ENCODE data around the gene FGF1.
A peak's percentile ranks its signal among the peaks of the same experiment; 100 is the strongest.

FGF1 gene

DNA sequence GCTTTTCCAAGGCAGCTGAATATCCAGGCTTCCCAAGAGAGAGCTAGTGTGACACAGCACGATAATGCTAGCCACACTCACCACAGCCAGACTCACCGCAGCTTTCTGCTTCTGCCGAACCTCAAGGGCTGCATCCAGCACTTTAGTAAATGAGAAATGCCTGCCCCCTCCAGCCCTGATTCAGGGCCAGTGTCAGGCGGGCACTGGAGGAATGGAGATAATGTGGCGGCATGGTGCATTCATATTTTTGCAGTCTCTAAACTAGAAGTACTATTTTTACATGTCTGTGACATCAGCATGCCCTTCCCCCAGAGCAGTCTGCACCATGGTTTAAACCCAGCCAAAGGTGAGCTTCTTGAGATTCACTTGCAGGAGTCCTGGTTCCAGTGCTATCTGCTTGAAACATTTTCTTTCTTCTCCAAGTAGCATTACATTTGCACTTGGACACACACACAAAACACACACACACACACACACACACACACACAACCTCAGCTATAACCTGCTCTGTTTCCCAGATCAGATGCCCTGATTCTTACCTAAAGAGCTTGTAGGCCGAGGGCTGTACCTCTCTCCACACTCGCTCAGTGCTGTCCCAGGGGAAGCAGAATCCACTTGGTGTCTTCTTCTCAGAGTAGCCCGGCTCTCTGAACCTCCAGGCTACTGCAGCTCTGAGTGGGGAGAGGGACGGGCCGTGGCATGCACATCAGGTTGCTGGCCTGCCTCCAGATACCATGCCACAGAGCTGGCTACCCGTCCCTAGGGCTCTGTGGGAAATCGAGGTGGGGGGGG lies at the start of gene FGF1:
Gene FGF1, minus strand, starts transcription at position 673 of the 792 bp plus-strand sequence. CDS start 71,963 bp downstream, outside the sequence.
- Histone ChIP-seq H3K27me3 (no peaks in the 10 kb centered on the region), H3K9me3 (replicated peaks in 1 of 11) (no peaks in the 10 kb centered on the region), H4K20me1 (no peaks in the 10 kb centered on the region), H3K4me2 (peak within 1 kb of the TSS in 8 of 11 experiments; percentile 4 to 32 (median 18); a peak in 4 of 22 replicates), H3K27ac (no peak within 1 kb of the TSS), H3K4me3 (no peak within 1 kb of the TSS), H3K9ac (no peak within 1 kb of the TSS), H3K4me1 (peaks cover 0 to 11% (median 0%) of the 10 kb centered on the region in 10 experiments; a peak in 6 of 20 replicates), H3K36me3 (no peaks in the 10 kb centered on the region)
- no peak for TF ChIP-seq Cebpa-rat (IDR thresholded peaks at IDR 0.05)

- no peaks in the 10 kb centered on the region for H3K36me3 ChIP-seq
- no peaks in the 10 kb centered on the region for H4K20me1 ChIP-seq
- peak overlapping the region in 7 of 11 experiments; percentile 54 to 85 (median 76); a peak in 13 of 22 replicates for H3K4me2 ChIP-seq
- H3K27ac ChIP-seq, result peak overlapping the region in 8 of 11 experiments; percentile 38 to 79 (median 71); a peak in 14 of 22 replicates
- no peak for TF ChIP-seq Cebpa-rat (IDR thresholded peaks at IDR 0.05)
- no peak overlapping the region for H3K4me3 ChIP-seq
- H3K4me1 ChIP-seq, result peaks cover 9 to 53% (median 41%) of the 10 kb centered on the region in 10 experiments; a peak in 19 of 20 replicates
- H3K9ac ChIP-seq, result peak overlapping the region in 1 of 11 experiments; percentile 10; a peak in 1 of 22 replicates
- no peaks in the 10 kb centered on the region for H3K27me3 ChIP-seq
- H3K9me3 ChIP-seq (replicated peaks in 1 of 11), result peaks cover 0 to 11% (median 0%) of the 10 kb centered on the region in 11 experiments; a peak in 6 of 22 replicates
Observed at GRCh38 chr5:142727735-142728047, 41.8 kb upstream of the FGF1 start.

GRCh38 chr5:142726188-142726731 lies 40.4 kb upstream of the FGF1 start:
- Histone ChIP-seq H3K9ac (peak overlapping the region in 7 of 11 experiments; percentile 4 to 57 (median 45); a peak in 9 of 22 replicates), H3K9me3 (replicated peaks in 1 of 11) (peaks cover 0 to 11% (median 0%) of the 10 kb centered on the region in 11 experiments; a peak in 6 of 22 replicates), H3K27me3 (no peaks in the 10 kb centered on the region), H3K4me1 (peaks cover 9 to 53% (median 41%) of the 10 kb centered on the region in 10 experiments; a peak in 19 of 20 replicates), H3K36me3 (no peaks in the 10 kb centered on the region), H3K4me2 (peak overlapping the region in 10 of 11 experiments; percentile 1 to 85 (median 62); a peak in 19 of 22 replicates), H4K20me1 (no peaks in the 10 kb centered on the region), H3K4me3 (peak overlapping the region in 1 of 10 experiments; percentile 21; a peak in 1 of 20 replicates), H3K27ac (peak overlapping the region; percentile 36 to 79 (median 67); a peak in 19 of 22 replicates)
- peak in 1 of 11 experiments; percentile 47; a peak in 1 of 22 replicates for TF ChIP-seq Cebpa-rat (IDR thresholded peaks at IDR 0.05)

GRCh38 chr5:142725231-142726187 lies 39.6 kb upstream of the FGF1 start:
- Histone ChIP-seq H3K36me3 (no peaks in the 10 kb centered on the region), H3K27ac (peak overlapping the region; percentile 31 to 79 (median 67); a peak in 20 of 22 replicates), H3K9ac (peak overlapping the region in 4 of 11 experiments; percentile 13 to 57 (median 50); a peak in 5 of 22 replicates), H4K20me1 (no peaks in the 10 kb centered on the region), H3K27me3 (no peaks in the 10 kb centered on the region), H3K9me3 (replicated peaks in 1 of 11) (peaks cover 0 to 11% (median 0%) of the 10 kb centered on the region in 11 experiments; a peak in 6 of 22 replicates), H3K4me1 (peaks cover 9 to 53% (median 41%) of the 10 kb centered on the region in 10 experiments; a peak in 19 of 20 replicates), H3K4me2 (peak overlapping the region; percentile 44 to 85 (median 62)), H3K4me3 (peak overlapping the region in 1 of 10 experiments; percentile 21; a peak in 1 of 20 replicates)
- TF ChIP-seq Cebpa-rat (IDR thresholded peaks at IDR 0.05), result peak in 1 of 11 experiments; percentile 18; a peak in 1 of 22 replicates

DNA sequence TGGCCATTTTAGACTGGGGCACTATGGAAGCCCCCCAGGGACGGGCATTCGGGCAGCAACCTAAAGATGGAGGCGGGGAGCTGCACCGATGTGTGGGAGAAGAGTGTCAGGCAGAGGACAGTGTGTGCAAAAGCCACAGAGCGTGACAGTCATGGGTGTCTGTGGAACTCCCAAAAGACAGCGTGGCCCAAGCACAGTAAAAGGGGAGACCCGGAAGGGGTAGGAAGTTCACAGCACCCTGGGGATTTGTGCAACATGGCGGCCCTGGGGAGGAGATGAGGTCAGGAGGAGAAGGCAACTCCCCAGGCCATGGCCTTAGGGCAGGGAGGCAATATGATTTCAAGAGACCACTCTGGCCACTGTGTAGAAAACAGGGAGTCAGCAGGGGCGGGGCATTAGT lies 38.9 kb upstream of the FGF1 start:
- H3K4me1 ChIP-seq, result peaks cover 9 to 53% (median 41%) of the 10 kb centered on the region in 10 experiments; a peak in 19 of 20 replicates
- no peak overlapping the region for H3K9ac ChIP-seq
- H3K27me3 ChIP-seq, result no peaks in the 10 kb centered on the region
- no peaks in the 10 kb centered on the region for H3K36me3 ChIP-seq
- H3K4me2 ChIP-seq, result peak overlapping the region; percentile 44 to 85 (median 62)
- H4K20me1 ChIP-seq, result no peaks in the 10 kb centered on the region
- TF ChIP-seq Cebpa-rat (IDR thresholded peaks at IDR 0.05), result no peak
- H3K27ac ChIP-seq, result peak overlapping the region; percentile 19 to 79 (median 61); a peak in 17 of 22 replicates
- no peak overlapping the region for H3K4me3 ChIP-seq
- peaks cover 0 to 11% (median 0%) of the 10 kb centered on the region in 11 experiments; a peak in 6 of 22 replicates for H3K9me3 ChIP-seq (replicated peaks in 1 of 11)

- Histone ChIP-seq H4K20me1 (no peaks in the 10 kb centered on the region), H3K9me3 (replicated peaks in 1 of 11) (peaks cover 0 to 11% (median 0%) of the 10 kb centered on the region in 11 experiments; a peak in 6 of 22 replicates), H3K4me1 (peaks cover 9 to 44% (median 37%) of the 10 kb centered on the region in 10 experiments; a peak in 19 of 20 replicates), H3K27ac (peak overlapping the region in 2 of 11 experiments; percentile 7 to 15; a peak in 4 of 22 replicates), H3K4me2 (no peak overlapping the region), H3K27me3 (no peaks in the 10 kb centered on the region), H3K36me3 (no peaks in the 10 kb centered on the region), H3K9ac (no peak overlapping the region), H3K4me3 (no peak overlapping the region)
- TF ChIP-seq Cebpa-rat (IDR thresholded peaks at IDR 0.05), result no peak
Observed at GRCh38 chr5:142722896-142723295, 37.0 kb upstream of the FGF1 start.

- H3K9ac ChIP-seq, result no peak overlapping the region
- H3K9me3 ChIP-seq (replicated peaks in 1 of 11), result peaks cover 0 to 11% (median 0%) of the 10 kb centered on the region in 11 experiments; a peak in 6 of 22 replicates
- H3K4me1 ChIP-seq, result peaks cover 9 to 40% (median 33%) of the 10 kb centered on the region in 10 experiments; a peak in 19 of 20 replicates
- H3K36me3 ChIP-seq, result no peaks in the 10 kb centered on the region
- H4K20me1 ChIP-seq, result no peaks in the 10 kb centered on the region
- H3K4me3 ChIP-seq, result no peak overlapping the region
- no peak overlapping the region for H3K27ac ChIP-seq
- H3K27me3 ChIP-seq, result no peaks in the 10 kb centered on the region
- H3K4me2 ChIP-seq, result no peak overlapping the region
- no peak for TF ChIP-seq Cebpa-rat (IDR thresholded peaks at IDR 0.05)
Observed at GRCh38 chr5:142722146-142722545, 36.3 kb upstream of the FGF1 start.
